ENCODE measurements around the gene SPEM2.

Gene SPEM2

DNA sequence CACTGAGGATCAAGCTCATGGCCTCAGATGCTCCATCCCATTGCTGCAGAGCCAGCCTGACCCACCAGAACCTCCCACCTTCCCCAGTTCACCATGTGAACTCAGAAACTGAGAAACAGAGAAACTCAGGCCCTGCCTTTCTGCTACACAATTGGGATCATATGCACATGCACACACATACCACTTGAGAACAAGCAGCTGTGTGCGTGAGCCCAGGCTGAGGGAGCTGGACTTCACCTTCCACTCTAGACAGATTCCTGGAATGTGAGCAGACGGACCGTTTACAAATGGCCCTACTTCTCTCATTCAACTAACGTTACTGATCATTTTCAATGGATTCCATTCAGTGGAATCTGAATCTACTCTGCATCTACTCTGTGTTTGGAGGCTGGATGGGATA lies 1.7 kb upstream of the SPEM2 start:
- DNase-seq = no peak

DNA sequence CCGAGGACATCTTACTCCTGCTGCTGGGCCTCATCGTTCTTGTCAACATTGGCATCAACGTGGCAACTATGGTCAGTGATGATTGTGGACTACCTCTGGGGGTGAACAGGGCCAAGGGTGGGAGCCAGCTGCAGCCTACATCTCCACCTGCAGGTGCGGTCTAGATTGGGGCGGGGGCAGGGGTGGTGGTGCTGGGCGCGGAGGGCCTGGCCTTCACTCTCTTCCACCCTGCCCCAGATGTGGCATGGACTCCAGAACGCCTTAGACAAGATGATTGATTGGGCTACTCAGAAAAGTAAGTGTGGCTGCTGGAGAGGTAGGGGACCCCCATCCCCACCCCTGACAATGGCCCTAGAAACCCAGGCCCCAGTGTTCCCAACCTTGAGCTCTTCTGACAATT lies 340 bp downstream of the SPEM2 start:
- no peak for DNase-seq

DNA sequence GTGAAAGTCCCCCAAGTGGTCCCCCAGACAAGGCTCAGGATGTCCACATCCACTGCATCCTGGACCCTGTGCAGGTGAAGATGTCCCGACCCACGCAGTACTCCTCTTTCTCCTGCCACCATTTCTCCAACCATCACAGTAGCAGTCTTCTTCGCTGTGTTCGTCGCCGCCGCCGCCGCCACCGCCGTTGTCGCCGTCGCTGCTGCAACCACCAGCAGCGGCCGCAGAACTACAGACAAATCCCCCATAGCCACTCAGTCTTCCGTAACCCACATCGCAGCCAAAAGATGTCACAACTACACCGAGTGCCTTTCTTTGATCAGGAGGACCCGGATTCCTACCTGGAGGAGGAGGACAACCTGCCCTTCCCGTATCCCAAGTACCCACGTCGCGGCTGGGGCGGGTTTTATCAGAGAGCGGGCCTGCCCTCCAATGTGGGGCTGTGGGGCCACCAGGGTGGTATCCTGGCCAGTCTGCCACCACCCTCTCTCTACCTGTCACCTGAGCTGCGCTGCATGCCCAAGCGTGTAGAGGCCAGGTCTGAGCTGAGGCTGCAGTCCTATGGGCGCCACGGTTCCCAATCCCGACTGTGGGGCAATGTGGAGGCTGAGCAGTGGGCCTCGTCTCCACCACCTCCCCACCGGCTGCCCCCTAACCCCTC lies 917 bp downstream of the SPEM2 start:
- DNase-seq = no peak

DNA sequence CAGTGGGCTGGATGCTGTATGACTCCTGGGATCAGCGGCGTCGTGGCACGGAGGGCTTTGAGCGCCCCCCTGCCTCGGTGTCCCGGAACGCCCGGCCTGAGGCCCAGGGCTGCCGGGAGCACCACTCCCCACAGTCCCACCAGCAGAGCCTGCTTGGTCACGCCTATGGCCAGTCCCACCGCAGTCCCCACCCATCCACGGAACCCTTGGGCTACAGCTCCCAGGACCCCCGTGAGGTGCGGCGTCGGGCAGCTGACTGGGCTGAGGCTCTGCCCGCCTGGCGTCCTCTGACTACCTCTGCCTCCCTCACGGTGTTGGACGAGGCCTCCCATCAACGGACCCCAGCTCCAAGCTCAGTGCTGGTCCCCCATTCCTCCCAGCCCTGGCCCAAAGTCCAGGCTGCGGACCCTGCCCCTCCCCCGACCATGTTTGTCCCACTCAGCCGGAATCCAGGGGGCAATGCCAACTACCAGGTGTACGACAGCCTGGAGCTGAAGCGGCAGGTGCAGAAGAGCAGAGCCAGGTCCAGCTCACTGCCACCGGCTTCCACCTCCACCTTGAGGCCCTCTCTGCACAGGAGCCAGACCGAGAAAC lies 1.6 kb downstream of the SPEM2 start:
- DNase-seq = no peak

DNA sequence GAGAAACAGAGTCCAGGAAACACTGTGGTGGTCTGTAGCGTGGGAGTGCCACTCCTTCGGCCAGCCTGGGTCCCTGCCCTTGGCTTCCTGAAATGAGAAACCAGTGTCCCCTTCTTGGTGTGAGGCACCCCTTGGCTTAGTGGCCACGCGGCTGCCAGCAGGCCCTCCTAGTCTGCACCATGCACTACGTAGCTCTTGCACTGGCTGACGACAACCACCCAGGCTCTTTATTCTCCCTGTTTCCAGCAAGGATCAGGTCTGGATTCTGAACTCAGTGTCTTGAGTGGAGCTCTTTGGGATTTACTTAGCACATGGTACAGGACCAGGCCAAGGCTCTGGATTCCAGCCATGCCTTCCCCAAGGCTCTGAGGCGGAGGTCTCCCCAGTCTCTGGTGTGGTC lies 2.1 kb downstream of the SPEM2 start:
- no peak for DNase-seq

DNA sequence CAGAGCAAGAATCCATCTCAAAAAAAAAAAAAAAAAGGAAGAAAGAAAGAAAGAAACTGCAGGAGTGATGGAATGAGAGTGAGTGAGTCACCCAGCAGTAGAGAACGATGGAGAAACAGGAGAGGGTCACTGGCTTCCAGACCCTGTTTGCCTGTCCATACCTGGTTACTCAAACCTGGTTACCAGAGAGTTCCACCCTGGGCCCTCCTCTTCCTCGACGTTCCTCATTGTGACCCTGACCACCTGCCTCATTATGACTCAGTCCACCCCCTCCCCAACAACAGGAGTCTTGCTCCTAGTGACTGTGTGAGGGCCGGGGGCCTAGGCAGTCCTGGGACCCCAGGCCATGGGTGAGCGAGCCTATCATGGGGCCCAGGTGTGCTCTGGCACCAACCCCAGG lies 3.1 kb downstream of the SPEM2 start, which contains the start of gene SPEM3:
SPEM3 (plus strand) TSS at position 301 of the 400 bp plus-strand sequence; CDS start at position 347, 46 bp downstream.
- no peak for DNase-seq

DNA sequence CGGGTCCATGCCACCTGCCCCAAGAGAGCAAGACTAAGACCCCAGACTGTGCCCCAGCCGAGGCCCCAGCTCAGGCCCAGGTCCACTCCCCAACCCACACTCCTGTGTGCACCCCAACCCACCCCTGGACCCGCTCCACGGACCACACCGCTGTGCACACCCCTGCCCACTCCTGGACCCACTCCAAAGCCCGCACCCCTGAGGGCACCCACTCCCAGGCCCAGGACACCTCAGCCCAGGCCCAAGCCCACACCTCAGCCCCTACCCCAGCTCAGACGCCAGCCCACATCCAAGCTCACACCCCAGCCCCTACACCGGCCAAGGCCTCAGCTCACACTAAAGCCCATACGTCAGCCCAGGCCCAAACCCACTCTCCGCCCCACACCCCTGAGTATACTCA lies 4.3 kb downstream of the SPEM2 start:
- no peak for DNase-seq

DNA sequence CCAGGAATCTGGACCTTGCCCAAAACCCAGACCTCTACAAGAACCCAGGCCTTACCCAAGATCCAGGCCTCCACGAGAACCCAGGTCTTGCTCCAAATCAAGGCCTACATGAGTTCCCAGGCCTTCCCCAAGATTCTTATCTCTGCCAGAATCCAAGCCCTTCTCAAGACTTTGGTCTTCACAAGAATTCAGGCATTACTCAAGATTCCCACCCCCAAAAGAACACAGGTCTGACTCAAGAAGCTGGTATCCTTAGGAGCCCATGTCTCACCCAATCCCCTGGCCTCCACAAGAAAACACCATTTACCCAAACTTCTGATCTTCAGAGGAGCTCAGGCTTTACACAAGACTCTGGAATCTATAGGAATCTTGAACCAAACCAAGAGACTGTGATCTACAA lies 5.8 kb downstream of the SPEM2 start:
- DNase-seq = no peak

DNA sequence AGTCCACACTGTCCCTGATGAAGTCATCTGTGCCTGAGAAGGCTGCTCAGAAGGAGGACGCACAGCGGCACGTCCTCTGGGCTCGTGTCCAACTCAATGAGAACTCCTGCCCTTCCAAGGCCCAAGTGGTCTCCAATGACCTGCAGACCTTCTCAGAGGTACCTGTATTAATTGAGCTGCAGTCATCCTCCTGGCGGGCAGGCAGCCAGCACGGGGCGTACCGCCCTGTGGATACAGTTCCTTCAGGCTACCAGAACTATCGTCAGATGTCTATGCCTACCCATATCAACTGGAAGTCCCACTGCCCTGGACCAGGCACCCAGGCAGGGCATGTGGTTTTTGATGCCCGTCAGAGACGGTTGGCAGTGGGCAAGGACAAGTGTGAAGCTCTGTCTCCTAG lies 6.9 kb downstream of the SPEM2 start:
- DNase-seq = no peak

DNA sequence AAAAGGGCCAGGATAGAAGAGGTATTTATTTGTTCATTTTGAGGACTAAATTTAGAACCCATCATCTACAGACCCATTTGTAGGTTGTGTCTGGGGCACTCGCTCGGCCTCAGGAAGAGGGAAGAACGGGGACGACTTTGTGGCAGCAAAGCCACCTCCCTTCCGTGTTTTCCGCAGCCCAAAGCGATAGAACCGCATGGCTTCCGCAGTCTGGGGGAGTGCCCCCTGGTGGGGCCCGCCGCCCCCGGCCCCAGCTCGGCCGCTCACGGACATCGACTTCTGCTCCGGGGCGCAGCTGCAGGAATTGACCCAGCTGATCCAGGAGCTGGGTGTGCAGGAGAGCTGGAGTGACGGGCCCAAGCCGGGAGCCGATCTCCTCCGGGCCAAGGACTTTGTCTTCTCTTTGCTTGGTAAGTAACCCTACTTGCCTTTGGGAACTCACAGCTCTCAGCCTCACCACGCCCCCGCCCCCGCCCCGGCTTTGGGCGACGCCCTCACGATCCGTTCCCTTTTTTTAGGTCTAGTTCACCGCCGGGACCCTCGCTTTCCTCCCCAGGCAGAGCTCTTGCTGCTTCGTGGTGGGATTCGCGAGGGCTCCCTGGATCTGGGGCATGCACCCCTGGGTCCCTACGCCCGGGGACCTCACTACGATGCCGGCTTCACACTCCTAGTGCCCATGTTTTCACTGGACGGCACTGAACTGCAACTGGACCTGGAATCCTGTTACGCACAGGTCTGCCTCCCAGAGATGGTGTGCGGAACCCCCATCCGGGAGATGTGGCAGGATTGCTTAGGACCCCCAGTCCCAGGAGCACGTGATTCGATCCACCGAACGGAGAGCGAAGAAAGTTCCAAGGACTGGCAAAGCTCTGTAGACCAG lies 10.5 kb downstream of the SPEM2 start:
- no peak for DNase-seq

DNA sequence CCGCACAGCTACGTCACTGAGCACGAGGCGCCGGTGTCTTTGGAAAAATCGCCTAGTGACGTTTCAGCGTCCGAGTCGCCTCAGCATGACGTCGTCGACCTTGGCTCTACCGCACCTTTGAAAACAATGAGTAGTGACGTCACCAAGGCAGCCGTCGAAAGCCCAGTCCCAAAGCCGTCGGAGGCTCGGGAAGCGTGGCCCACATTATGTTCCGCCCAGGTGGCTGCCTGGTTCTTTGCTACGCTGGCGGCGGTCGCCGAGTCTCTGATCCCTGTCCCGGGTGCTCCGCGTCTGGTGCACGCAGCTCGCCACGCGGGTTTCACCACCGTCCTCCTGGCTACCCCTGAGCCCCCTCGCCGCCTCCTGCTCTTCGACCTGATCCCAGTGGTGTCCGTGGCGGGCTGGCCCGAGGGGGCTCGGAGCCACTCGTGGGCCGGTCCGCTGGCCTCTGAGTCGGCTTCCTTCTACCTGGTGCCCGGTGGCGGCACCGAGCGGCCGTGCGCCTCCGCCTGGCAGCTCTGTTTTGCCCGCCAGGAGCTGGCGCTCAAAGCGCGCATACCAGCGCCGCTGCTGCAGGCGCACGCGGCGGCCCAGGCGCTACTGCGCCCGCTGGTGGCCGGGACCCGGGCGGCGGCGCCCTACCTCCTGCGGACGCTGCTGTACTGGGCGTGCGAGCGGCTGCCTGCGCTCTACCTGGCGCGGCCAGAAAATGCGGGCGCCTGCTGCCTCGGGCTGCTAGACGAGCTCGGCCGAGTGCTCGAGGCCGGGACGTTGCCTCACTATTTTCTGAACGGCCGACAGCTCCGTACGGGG lies 11.3 kb downstream of the SPEM2 start:
- no peak for DNase-seq

DNA sequence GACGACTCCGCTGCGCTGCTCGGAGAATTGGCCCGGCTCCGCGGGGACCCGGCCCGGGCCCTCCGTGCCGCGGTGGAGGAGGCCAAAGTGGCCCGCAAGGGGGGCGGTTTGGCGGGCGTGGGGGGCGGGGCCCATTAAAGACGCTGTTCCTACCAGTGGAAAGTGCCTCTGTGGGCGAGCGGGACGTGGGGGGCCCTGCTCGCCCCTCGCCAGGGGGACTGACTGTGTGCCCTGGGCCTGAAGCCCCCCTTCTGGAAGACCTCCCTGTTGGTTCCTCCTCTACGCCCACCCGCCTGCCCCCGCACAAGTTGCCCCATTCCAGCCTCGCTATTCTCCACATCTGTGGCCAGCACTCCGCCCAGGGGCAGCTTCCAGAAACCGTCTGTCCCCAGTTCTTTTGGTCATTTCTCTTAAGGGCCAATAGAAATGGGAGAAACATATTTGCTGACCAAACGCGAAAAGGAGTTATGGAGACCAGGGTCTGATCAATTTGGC lies 12.0 kb downstream of the SPEM2 start:
- no peak for DNase-seq

DNA sequence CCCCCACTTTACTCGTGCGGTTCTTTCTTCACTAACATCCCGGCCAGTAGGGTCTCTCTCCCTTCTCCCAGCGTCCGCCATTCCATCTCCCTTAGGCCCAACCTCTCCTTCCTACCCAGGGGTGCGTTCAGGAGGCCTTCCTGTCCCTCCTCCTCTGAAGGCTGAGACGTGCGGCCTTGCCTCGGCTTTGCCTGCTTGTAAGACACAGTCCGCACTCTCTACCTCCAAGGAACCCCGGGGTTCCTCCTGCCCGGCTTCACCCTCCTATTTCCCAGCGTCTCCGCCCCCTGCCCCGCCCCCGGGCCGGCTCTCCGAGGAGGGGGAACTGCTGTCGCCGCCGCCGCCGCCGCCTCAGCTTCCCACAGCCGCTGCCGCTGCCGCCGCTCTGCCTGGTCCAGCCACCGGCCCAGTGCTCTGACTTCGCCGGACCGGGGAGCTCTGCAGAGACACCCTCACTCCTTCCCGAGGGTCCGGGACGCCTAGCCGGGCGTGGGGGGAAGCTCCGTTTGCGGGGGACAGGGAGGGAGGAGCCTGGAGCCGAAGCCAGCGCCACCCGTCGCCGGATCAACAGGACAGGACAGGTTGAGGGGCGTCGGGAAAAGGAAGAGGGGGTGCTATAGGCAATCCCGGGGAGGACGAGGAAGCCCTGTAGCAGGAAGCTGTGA lies 12.7 kb downstream of the SPEM2 start:
- no peak for DNase-seq

DNA sequence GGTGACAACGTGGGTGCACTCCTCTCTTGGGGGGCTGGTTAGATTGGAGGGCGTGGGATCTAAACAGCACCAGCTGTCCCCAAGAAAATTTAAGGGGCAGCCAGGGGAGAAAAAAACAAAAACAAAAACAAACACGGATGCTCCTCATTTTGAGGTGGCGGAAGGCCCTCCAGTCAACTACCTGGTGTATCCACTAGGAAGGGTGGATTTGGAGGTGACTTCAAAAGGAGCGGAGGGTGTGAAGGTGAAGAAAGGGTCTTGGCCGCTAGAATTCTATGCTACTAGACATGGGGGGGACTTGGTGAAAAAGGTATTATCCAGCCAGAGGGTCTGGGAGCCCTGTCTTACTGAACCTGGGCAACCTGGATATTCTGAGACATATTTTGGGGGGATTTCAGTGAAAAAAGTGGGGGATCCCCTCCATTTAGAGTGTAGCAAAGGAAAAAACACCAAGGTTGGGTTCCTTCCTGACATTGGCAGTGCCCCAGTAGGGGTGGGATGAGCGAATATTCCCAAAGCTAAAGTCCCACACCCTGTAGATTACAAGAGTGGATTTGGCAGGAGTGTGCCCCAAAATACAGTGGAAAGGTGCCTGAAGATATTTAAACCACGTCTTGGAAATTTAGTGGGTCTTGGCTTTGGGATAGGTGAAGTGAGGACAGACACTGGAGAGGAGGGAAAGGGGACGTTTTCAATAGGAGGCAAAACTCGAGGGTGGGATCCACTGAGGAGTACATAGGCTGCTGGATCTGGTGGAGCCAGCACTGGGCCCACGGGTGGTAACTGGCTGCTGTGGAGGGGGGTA lies 13.4 kb downstream of the SPEM2 start:
- DNase-seq = no peak

DNA sequence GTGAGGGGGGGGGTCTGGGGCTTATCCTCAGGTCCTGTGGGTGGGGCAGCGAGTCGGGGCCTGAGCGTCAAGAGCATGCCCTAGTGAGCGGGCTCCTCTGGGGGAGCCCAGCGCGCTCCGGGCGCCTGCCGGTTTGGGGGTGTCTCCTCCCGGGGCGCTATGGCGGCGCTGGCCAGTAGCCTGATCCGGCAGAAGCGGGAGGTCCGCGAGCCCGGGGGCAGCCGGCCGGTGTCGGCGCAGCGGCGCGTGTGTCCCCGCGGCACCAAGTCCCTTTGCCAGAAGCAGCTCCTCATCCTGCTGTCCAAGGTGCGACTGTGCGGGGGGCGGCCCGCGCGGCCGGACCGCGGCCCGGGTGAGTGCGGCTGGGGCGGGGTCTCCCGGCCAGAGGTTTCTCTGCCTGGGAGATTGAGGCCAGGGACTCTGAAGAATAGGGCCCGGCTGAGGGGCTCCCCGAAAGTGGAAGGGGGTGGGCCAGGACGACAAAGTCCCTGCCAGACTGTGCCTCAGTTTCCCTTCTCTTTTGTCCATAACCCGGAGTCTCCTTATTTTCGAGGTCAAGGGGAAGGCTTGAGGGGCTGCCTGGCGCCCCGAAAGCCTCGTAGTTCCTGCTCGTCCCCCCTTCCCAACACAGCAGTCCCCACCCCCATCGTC lies 14.2 kb downstream of the SPEM2 start, which contains the start of gene FGF11:
FGF11 (plus strand) TSS at position 51 of the 651 bp plus-strand sequence; CDS start at position 160, 109 bp downstream.
- DNase-seq = no peak

DNA sequence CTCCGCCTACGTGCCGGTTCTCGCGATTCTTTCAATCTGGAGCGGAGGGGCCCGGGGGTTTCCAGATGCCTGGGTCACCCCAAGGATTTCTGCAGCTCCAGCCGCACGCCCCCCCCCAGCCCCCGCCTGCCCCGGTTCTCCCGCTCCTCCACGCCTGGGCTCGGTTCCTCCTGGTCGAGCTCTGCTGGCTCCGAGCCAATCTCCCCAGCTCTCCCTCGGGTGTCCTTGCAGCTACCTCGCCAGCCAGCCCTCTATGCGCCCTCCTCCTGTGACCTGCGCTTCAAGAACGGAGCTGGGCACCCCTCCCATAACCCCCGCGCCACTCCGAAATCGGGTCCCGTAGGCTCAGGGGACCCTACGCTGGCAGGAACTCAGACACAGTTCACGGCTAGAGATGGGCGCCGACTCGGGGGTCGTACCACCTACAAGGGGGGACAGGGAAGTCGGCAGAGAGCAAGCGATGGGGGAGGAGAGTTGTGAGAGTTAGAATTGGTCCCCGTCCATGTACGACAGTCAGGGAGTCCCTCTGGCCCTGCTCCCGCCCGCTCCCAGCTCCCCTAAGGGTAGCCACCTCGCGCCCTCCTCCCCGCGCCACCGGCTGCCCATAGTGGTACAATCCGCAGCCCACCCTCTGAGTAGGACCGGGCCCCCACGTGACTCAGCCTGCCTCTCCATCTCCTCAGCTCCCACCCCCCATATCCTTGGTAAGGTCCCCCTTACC lies 14.9 kb downstream of the SPEM2 start:
- DNase-seq = no peak

DNA sequence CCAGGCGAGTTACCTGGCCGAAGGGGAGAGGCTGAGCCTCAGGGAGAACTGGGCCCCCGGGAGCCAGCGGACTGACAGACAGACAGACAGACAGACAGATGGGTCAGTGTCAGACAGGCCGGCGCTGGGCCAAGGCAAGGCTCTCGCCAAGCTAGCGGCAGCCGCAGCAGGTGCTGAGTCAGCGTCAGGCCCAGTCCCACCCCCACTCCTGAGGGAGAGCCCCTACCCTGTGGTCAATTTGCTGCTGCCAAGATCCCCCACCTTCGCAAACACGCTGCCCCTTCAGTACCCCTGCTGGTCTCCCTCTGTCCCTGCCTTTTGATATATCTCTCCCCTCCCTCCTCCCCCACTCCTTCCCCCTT lies 15.4 kb downstream of the SPEM2 start:
- no peak for DNase-seq

DNA sequence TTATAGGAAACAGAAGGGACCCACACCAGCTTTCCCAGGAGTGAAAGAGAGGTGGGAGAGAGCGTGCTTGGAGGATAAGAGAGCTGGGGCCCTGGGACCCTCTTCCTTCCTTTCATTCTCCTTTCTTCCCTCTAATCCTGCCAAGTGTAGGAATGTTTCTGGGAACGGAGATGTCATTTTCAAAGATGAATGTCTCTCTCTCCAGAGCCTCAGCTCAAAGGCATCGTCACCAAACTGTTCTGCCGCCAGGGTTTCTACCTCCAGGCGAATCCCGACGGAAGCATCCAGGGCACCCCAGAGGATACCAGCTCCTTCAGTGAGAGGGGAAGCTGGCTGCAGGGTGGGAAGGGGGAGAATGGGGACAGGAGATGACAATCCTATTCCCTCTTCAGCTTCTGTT lies 15.8 kb downstream of the SPEM2 start:
- DNase-seq = no peak

DNA sequence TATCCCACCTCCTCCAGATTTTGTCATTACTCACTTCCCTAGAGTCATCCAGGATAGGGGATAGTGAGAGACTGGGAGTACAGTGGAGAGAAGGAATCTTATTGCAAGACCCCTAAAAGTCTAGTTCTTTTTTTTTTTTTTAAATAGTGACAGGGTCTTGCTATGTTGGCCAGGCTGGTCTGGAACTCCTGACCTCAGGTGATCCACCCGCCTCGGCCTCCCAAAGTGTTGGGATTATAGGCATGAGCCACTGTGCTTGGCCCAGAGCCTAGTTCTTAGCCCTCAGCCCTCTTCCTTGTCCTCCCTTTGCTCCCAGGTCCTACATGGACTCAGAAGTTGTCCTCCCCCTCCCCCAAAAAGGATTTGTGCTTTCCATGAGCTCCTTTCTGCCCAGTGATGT lies 16.7 kb downstream of the SPEM2 start:
- no peak for DNase-seq

Data from cerebellar nuclear complex (tissue), 1 donor.